ENCODE measurements around the gene CADM1.

GRCh38 chr11:115237578-115237977 is 266.6 kb downstream of the CADM1 start:
- no peak for TF ChIP-seq EZH2 (IDR thresholded peaks at IDR 0.05; ENCODE audit: borderline replicate concordance, low read length)
- TF ChIP-seq, protein P1, sequence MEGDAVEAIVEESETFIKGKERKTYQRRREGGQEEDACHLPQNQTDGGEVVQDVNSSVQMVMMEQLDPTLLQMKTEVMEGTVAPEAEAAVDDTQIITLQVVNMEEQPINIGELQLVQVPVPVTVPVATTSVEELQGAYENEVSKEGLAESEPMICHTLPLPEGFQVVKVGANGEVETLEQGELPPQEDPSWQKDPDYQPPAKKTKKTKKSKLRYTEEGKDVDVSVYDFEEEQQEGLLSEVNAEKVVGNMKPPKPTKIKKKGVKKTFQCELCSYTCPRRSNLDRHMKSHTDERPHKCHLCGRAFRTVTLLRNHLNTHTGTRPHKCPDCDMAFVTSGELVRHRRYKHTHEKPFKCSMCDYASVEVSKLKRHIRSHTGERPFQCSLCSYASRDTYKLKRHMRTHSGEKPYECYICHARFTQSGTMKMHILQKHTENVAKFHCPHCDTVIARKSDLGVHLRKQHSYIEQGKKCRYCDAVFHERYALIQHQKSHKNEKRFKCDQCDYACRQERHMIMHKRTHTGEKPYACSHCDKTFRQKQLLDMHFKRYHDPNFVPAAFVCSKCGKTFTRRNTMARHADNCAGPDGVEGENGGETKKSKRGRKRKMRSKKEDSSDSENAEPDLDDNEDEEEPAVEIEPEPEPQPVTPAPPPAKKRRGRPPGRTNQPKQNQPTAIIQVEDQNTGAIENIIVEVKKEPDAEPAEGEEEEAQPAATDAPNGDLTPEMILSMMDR (conservative IDR thresholded peaks at IDR 0.05 in 1 of 2, IDR thresholded peaks at IDR 0.05 in 1 of 2; ENCODE audit: extremely low read depth in 1 of 2, insufficient read depth in 1 of 2, low read depth in 1 of 2, low read length in 2 of 2): no peak
